Panc1 (cell line): ENCODE data around the gene KIF1A. TPM values are rescaled to one million over a fixed set of nuclear protein-coding genes. Genes with fewer than 3 reads are reported as not detected.

ENCODE experiments used
- ATAC-seq: fragments of 200-7000 bp; cut with Tn5 transposase; 2 replicates; pipeline ENCODE4 v1.9.1; 2020; ENCODE audit warnings: mild to moderate bottlenecking, moderate library complexity
- BruUV-seq: library from RNA; stranded (reverse); fragments of 400-500 nt; replicated peaks from 2 replicates; lab custom pipeline; 2021; lab: Mats Ljungman, UMichigan
- CTCF ChIA-PET: fragments of 300-600 bp; sonication (Branson Sonifier 250); formaldehyde crosslinking; loops from one replicate; lab custom pipeline; 2022; ENCODE audit warnings: antibody characterized with exemption; lab: Charles Lee
- POLR2A ChIA-PET: fragments of 300-600 bp; sonication (Branson Sonifier 250); formaldehyde crosslinking; loops from one replicate; lab custom pipeline; 2022; ENCODE audit warnings: antibody characterized with exemption; lab: Charles Lee
- DNase-seq: peaks from one replicate; pipeline ENCODE4 v3.0.0-alpha.2; 2010; ENCODE audit warnings: low read depth, low spot score
- H3K27ac ChIP-seq: 2 replicates; pipeline ENCODE4 v1.5.1; 2011; ENCODE audit warnings: mild to moderate bottlenecking, low read length, inconsistent platforms
- H3K27me3 ChIP-seq: fragments of 200-500 bp; sonication (Bioruptor generic); 2 replicates; pipeline ENCODE4 v1.6.0; 2014; ENCODE audit warnings: low read length, inconsistent platforms; ENCODE audit not compliant: control insufficient read depth, insufficient read depth
- H3K36me3 ChIP-seq: fragments of 200-500 bp; sonication (Bioruptor generic); 2 replicates; pipeline ENCODE4 v1.5.1; 2014; ENCODE audit warnings: inconsistent platforms, mild to moderate bottlenecking, low read length, moderate library complexity; ENCODE audit not compliant: control insufficient read depth, insufficient read depth
- H3K4me1 ChIP-seq: 2 replicates; pipeline ENCODE4 v1.5.1; 2011; ENCODE audit warnings: inconsistent platforms, mild to moderate bottlenecking, low read length, moderate library complexity; ENCODE audit not compliant: control insufficient read depth, insufficient read depth
- H3K4me3 ChIP-seq, 2 experiments: 2 replicates each; pipeline ENCODE4 v1.5.1; 2011 to 2012; ENCODE audit warnings: low read depth in 2 of 2, low read length in 2 of 2, mild to moderate bottlenecking in 2 of 2, inconsistent platforms in 1 of 2, moderate library complexity in 1 of 2
- H3K9me3 ChIP-seq: fragments of 200-500 bp; sonication (Bioruptor generic); 2 replicates; pipeline ENCODE4 v1.5.1; 2014; ENCODE audit warnings: low read depth, mild to moderate bottlenecking, inconsistent platforms, low read length, moderate library complexity; ENCODE audit not compliant: control insufficient read depth, insufficient read depth
- CTCF ChIP-seq: fragments of 450-650 bp; IDR thresholded peaks from 2 replicates; pipeline ENCODE4 v1.5.1; 2017; ENCODE audit warnings: mild to moderate bottlenecking
- POLR2AphosphoS5 ChIP-seq: IDR thresholded peaks from 2 replicates; pipeline ENCODE4 v1.6.1; 2012; ENCODE audit warnings: mild to moderate bottlenecking, low read depth, low read length, moderate library complexity
- REST ChIP-seq, 2 experiments: IDR thresholded peaks; 2 replicates each; pipeline ENCODE4 v1.6.1; 2011 to 2012; ENCODE audit warnings: low read depth in 2 of 2, control low read depth in 1 of 2, low read length in 1 of 2, mild to moderate bottlenecking in 1 of 2, moderate library complexity in 1 of 2; ENCODE audit not compliant: insufficient read depth in 1 of 2
- SIN3A ChIP-seq: IDR thresholded peaks from 2 replicates; pipeline ENCODE4 v1.6.1; 2012; ENCODE audit warnings: low read depth, mild to moderate bottlenecking, low read length, moderate library complexity, borderline replicate concordance; ENCODE audit not compliant: insufficient read depth
- TCF7L2 ChIP-seq: IDR thresholded peaks from 2 replicates; pipeline ENCODE4 v1.6.1; 2011; ENCODE audit warnings: mild to moderate bottlenecking, low read depth, low read length, inconsistent platforms
- in situ Hi-C: cut with HindIII; loops from 2 replicates; pipeline ENCODE4 v1.10.0; 2016; ENCODE audit warnings: low sequenced_read_pairs, low pct_unique_long_range_greater_than_20kb
- intact Hi-C: fragments of 100-400 bp; cut with micrococcal nuclease; formaldehyde crosslinking; loops from one replicate; pipeline ENCODE4 v1.10.0; 2022; ENCODE audit not compliant: unreplicated experiment
- total RNA-seq: library from RNA; stranded (reverse); gene quantifications from one replicate; pipeline ENCODE4 v1.2.1, GENCODE V29; 2021; ENCODE audit not compliant: unreplicated experiment

Gene KIF1A
- total RNA-seq, 1 experiment from 2014 or later, result 132 TPM

- CTCF ChIA-PET, result no interaction called here
- no peaks in the 10 kb centered on the region for H3K27me3 ChIP-seq
- in situ Hi-C loops, result no loop called here
These were observed 95.6 kb downstream of the KIF1A start for GRCh38 chr2:240724431-240724830.

GRCh38 chr2:240723851-240724250, 96.2 kb downstream of the KIF1A start:
- no TSS peak for BruUV-seq
- ChIA-PET POLR2A (no interaction called here), CTCF (no interaction called here)
- no peaks in the 10 kb centered on the region for H3K9me3 ChIP-seq
- no peak for TF ChIP-seq REST (IDR thresholded peaks at IDR 0.05; ENCODE audit: insufficient read depth in 1 of 2, low read depth in 2 of 2, low read length in 1 of 2)
- TF ChIP-seq CTCF, result no peak
- no peak for TF ChIP-seq TCF7L2
- no peak for TF ChIP-seq SIN3A
- no peak for TF ChIP-seq POLR2AphosphoS5
- ATAC-seq (no peak), DNase-seq (no peak)
- no peak overlapping the region for H3K4me3 ChIP-seq
- H3K4me1 ChIP-seq, result no peaks in the 10 kb centered on the region
- H3K27me3 ChIP-seq, result no peaks in the 10 kb centered on the region
- no peak overlapping the region for H3K27ac ChIP-seq
- intact Hi-C loops, result no loop called here
- in situ Hi-C loops, result no loop called here
- H3K36me3 ChIP-seq, result no peaks in the 10 kb centered on the region

More at GRCh38 chr2:240724431-240724830, 95.6 kb downstream of the KIF1A start:
- H3K27ac ChIP-seq, result no peak overlapping the region
- POLR2A ChIA-PET, result no interaction called here
- ATAC-seq, result no peak
- H3K9me3 ChIP-seq, result no peaks in the 10 kb centered on the region
- H3K4me1 ChIP-seq, result no peaks in the 10 kb centered on the region
- no peak for DNase-seq
- TF ChIP-seq REST (IDR thresholded peaks at IDR 0.05; ENCODE audit: insufficient read depth in 1 of 2, low read depth in 2 of 2, low read length in 1 of 2) (no peak), POLR2AphosphoS5 (no peak), SIN3A (no peak), TCF7L2 (no peak), CTCF (no peak)
- intact Hi-C loops, result no loop called here
- H3K4me3 ChIP-seq, result no peak overlapping the region
- BruUV-seq, result no TSS peak
- H3K36me3 ChIP-seq, result no peaks in the 10 kb centered on the region
